Left lung (tissue), 10 donors: ENCODE data around the gene RBBP8NL. TPM values are rescaled to one million over a fixed set of nuclear protein-coding genes. Genes with fewer than 3 reads are reported as not detected.

ENCODE experiments used
- ATAC-seq: fragments of 200-7000 bp; cut with Tn5 transposase; one replicate; pipeline ENCODE4 v1.9.1; 2020; ENCODE audit warnings: moderate library complexity
- DNase-seq, 4 donors: peaks; one replicate each; pipeline ENCODE4 v3.0.0-alpha.2; 2013 to 2020
- H3K27ac ChIP-seq, 2 donors: fragments of 200-600 bp; sonication (generic) in 1 of 2; one replicate each; pipeline versions ENCODE4 v1.5.0 to v1.8.0; 2020 to 2021
- H3K27me3 ChIP-seq, 2 donors: fragments of 200-600 bp; sonication (generic) in 1 of 2; one replicate each; pipeline versions ENCODE4 v1.5.0 to v1.8.0; 2020 to 2021
- H3K36me3 ChIP-seq, 2 donors: fragments of 200-600 bp; sonication (generic) in 1 of 2; one replicate each; pipeline versions ENCODE4 v1.5.0 to v1.8.0; 2020 to 2021
- H3K4me1 ChIP-seq, 2 donors: fragments of 200-600 bp; one replicate each; pipeline ENCODE4 v1.8.0; 2021
- H3K4me3 ChIP-seq, 2 donors: fragments of 200-600 bp; sonication (generic) in 1 of 2; one replicate each; pipeline versions ENCODE4 v1.5.0 to v1.8.0; 2020 to 2021; ENCODE audit warnings: mild to moderate bottlenecking in 1 of 2
- H3K9me3 ChIP-seq, 2 donors: fragments of 200-600 bp; sonication (generic) in 1 of 2; one replicate each; pipeline versions ENCODE4 v1.5.0 to v1.8.0; 2020 to 2021
- CTCF ChIP-seq, 2 donors: fragments of 200-600 bp; sonication (generic) in 1 of 2; IDR thresholded peaks; one replicate each; pipeline versions ENCODE4 v1.5.0 to v1.8.0; 2021; ENCODE audit warnings: antibody characterized with exemption in 2 of 2
- intact Hi-C, 2 donors: fragments of 100-400 bp; cut with DNase I; formaldehyde crosslinking; loops; one replicate each; pipeline versions ENCODE4 v1.11.2 to v1.14.2; 2022
- polyA plus RNA-seq, 6 donors: library from polyadenylated mRNA; unstranded; fragments of 120-200 nt; gene quantifications; one replicate each; pipeline ENCODE4 v1.2.1, GENCODE V29; 2013; ENCODE audit not compliant: insufficient read length in 6 of 6
- total RNA-seq, 2 donors: library from RNA; stranded (reverse); fragmentation: NEBNext Ultra II Directional; extraction: Animal tissue kit (Norgen Biotek cat#: 25700); gene quantifications; one replicate each; pipeline ENCODE4 v1.2.1, GENCODE V29; 2021
- donor health status: DM: no; HTN: yes; CAD: no.
- donor health status: DM: no; HTN: no; CAD: no.

RBBP8NL gene
- total and polyA plus RNA-seq, 8 donors: 0.97 to 4.2 (median 3.4) TPM

- Histone ChIP-seq H3K9me3 (no peaks in the 10 kb centered on the region), H3K27ac (peak overlapping the region; percentile 79 to 86), H3K4me3 (peak overlapping the region; percentile 56 to 71), H3K27me3 (peaks cover 0 to 55% of the 10 kb centered on the region in 2 donors), H3K4me1 (peaks cover 44 to 95% of the 10 kb centered on the region in 2 donors), H3K36me3 (peaks cover 0 to 4% of the 10 kb centered on the region in 2 donors)
- peak in 2 of 4 donors; percentile 74 to 88 for DNase-seq
- TF ChIP-seq CTCF (IDR thresholded peaks at IDR 0.05): no peak
- intact Hi-C loops: no loop called here
- ATAC-seq: peak; percentile 56
Observed at GRCh38 chr20:62366370-62367135, 60.8 kb downstream of the RBBP8NL start.

GRCh38 chr20:62365814-62366369 lies 61.4 kb downstream of the RBBP8NL start:
- Histone ChIP-seq H3K4me1 (peaks cover 47 to 100% of the 10 kb centered on the region in 2 donors), H3K36me3 (peaks cover 0 to 4% of the 10 kb centered on the region in 2 donors), H3K27me3 (peaks cover 0 to 55% of the 10 kb centered on the region in 2 donors), H3K27ac (peak overlapping the region; percentile 79 to 86), H3K4me3 (peak overlapping the region; percentile 56 to 71), H3K9me3 (no peaks in the 10 kb centered on the region)
- intact Hi-C loops: no loop called here
- DNase-seq (peak in 2 of 4 donors; percentile 66 to 86), ATAC-seq (peak; percentile 40)
- no peak for TF ChIP-seq CTCF (IDR thresholded peaks at IDR 0.05)

GRCh38 chr20:62364911-62365736 lies 62.2 kb downstream of the RBBP8NL start:
- peak; percentile 22 for ATAC-seq
- TF ChIP-seq CTCF (IDR thresholded peaks at IDR 0.05): no peak
- Histone ChIP-seq H3K27me3 (peaks cover 0 to 54% of the 10 kb centered on the region in 2 donors), H3K36me3 (peaks cover 0 to 4% of the 10 kb centered on the region in 2 donors), H3K4me1 (peaks cover 44 to 96% of the 10 kb centered on the region in 2 donors), H3K4me3 (peak overlapping the region; percentile 56 to 71), H3K9me3 (no peaks in the 10 kb centered on the region), H3K27ac (peak overlapping the region; percentile 79 to 86)
- DNase-seq: peak in 2 of 4 donors; percentile 69 to 83
- intact Hi-C loops: no loop called here

GRCh38 chr20:62363920-62364851 lies 63.2 kb downstream of the RBBP8NL start:
- DNase-seq: peak in 2 of 4 donors; percentile 30 to 79
- Histone ChIP-seq H3K4me1 (peaks cover 36 to 95% of the 10 kb centered on the region in 2 donors), H3K27ac (peak overlapping the region; percentile 79 to 86), H3K27me3 (peaks cover 0 to 45% of the 10 kb centered on the region in 2 donors), H3K9me3 (no peaks in the 10 kb centered on the region), H3K4me3 (peak overlapping the region in 1 of 2 donors; percentile 71), H3K36me3 (peaks cover 0 to 4% of the 10 kb centered on the region in 2 donors)
- no peak for ATAC-seq
- no peak for TF ChIP-seq CTCF (IDR thresholded peaks at IDR 0.05)
- intact Hi-C loops: no loop called here
